ENCODE measurements around the gene CTNNA3.

DNA sequence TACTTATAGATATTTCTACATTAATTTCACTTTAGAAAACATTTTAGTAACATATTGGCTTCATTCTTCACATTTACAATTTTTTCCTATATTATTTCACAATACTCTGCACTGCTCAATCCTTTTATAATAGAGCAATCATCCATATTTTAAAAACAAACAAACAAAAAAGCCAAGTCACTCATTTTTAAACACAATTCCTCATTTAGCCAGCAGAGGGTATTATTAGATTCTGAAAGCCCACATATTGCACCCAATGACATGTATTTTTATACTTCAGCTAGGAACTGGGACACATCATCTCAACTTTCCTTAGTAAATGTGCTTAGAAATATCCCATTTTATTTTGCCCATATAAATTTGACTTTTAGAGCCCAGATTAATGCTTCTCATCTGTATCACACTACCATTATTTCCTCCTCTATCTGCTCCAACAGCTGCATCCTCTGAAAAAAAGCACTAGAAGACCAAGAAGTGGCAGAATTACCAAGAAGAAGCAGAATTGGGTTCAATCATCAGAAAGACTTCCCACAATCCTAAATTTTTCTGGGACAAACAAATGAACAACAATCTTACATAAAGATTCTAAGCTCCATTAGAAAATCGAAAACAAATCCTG lies 29.5 kb downstream of the CTNNA3 start:
- TF ChIP-seq, protein P1, sequence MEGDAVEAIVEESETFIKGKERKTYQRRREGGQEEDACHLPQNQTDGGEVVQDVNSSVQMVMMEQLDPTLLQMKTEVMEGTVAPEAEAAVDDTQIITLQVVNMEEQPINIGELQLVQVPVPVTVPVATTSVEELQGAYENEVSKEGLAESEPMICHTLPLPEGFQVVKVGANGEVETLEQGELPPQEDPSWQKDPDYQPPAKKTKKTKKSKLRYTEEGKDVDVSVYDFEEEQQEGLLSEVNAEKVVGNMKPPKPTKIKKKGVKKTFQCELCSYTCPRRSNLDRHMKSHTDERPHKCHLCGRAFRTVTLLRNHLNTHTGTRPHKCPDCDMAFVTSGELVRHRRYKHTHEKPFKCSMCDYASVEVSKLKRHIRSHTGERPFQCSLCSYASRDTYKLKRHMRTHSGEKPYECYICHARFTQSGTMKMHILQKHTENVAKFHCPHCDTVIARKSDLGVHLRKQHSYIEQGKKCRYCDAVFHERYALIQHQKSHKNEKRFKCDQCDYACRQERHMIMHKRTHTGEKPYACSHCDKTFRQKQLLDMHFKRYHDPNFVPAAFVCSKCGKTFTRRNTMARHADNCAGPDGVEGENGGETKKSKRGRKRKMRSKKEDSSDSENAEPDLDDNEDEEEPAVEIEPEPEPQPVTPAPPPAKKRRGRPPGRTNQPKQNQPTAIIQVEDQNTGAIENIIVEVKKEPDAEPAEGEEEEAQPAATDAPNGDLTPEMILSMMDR (IDR thresholded peaks at IDR 0.05 in 4 of 5, conservative IDR thresholded peaks at IDR 0.05 in 1 of 5), result peak; percentile 36 to 69 (median 42)
- no peak for TF ChIP-seq POLR2A (IDR thresholded peaks at IDR 0.05)
